Esophagus squamous epithelium (tissue), 5 donors: ENCODE results near the gene APOL6. TPM values are rescaled to one million over a fixed set of nuclear protein-coding genes. Genes with fewer than 3 reads are reported as not detected.
A peak's percentile ranks its signal among the peaks of the same experiment; 100 is the strongest.

Source experiments
- DNase-seq: peaks from one replicate; lab custom pipeline; 2025; lab: John Stamatoyannopoulos, UW
- H3K27ac ChIP-seq, 4 donors: fragments of 200-600 bp; sonication (generic); one replicate each; pipeline ENCODE4 v1.5.1; 2016 to 2019; ENCODE audit warnings: mild to moderate bottlenecking in 1 of 4
- H3K27me3 ChIP-seq, 4 donors: fragments of 200-600 bp; sonication (generic); 1 replicate in 3 of 4; 2 replicates in 1 of 4; pipeline versions ENCODE4 v1.5.1 to v1.6.0; 2017 to 2021; ENCODE audit warnings: antibody characterized with exemption in 1 of 4
- H3K36me3 ChIP-seq, 3 donors: fragments of 200-600 bp; sonication (generic); one replicate each; pipeline ENCODE4 v1.5.1; 2016 to 2019
- H3K4me1 ChIP-seq, 3 donors: fragments of 200-600 bp; sonication (generic); one replicate each; pipeline ENCODE4 v1.5.1; 2017 to 2019
- H3K4me3 ChIP-seq, 4 donors: fragments of 200-600 bp; sonication (generic); 1 replicate in 3 of 4; 2 replicates in 1 of 4; pipeline ENCODE4 v1.5.1; 2016 to 2019; ENCODE audit warnings: mild to moderate bottlenecking in 2 of 4, moderate library complexity in 1 of 4
- H3K9me3 ChIP-seq, 3 donors: fragments of 200-600 bp; sonication (generic); one replicate each; pipeline ENCODE4 v1.5.1; 2016 to 2019
- CTCF ChIP-seq, 6 experiments: fragments of 450-650 bp in 4 of 6; fragments of 200-600 bp in 2 of 6; sonication (generic) in 2 of 6; IDR thresholded peaks; one replicate each; pipeline ENCODE4 v1.5.1; 2016 to 2019; ENCODE audit warnings: antibody characterized with exemption in 6 of 6, mild to moderate bottlenecking in 4 of 6, moderate library complexity in 4 of 6
- POLR2A ChIP-seq, 4 donors: fragments of 450-650 bp; IDR thresholded peaks; one replicate each; pipeline ENCODE4 v1.6.1; 2017; ENCODE audit warnings: antibody characterized with exemption in 4 of 4, mild to moderate bottlenecking in 4 of 4, moderate library complexity in 3 of 4
- WGBS, 2 donors: methylation state at CpG; one replicate each; pipeline ENCODE4 v1.1.5; 2018; 5-methylcytosine and 5-hydroxymethylcytosine counted together
- intact Hi-C: fragments of 100-400 bp; cut with DNase I; formaldehyde crosslinking; loops from one replicate; pipeline ENCODE4 v1.15.0; 2022
- total RNA-seq, 4 donors: library from RNA; depleted of rRNA; stranded (reverse); fragments of >200 nt; gene quantifications; one replicate each; pipeline ENCODE4 v1.1.0, GENCODE V29; 2016
- donor health status: DM: yes; HTN: yes; CAD: no.

Gene APOL6
- 10 to 100 TPM in 2 of 4 donors, 1 to 10 TPM in 2; 7.8 to 22.3 (median 9.5) TPM for total RNA-seq

DNA sequence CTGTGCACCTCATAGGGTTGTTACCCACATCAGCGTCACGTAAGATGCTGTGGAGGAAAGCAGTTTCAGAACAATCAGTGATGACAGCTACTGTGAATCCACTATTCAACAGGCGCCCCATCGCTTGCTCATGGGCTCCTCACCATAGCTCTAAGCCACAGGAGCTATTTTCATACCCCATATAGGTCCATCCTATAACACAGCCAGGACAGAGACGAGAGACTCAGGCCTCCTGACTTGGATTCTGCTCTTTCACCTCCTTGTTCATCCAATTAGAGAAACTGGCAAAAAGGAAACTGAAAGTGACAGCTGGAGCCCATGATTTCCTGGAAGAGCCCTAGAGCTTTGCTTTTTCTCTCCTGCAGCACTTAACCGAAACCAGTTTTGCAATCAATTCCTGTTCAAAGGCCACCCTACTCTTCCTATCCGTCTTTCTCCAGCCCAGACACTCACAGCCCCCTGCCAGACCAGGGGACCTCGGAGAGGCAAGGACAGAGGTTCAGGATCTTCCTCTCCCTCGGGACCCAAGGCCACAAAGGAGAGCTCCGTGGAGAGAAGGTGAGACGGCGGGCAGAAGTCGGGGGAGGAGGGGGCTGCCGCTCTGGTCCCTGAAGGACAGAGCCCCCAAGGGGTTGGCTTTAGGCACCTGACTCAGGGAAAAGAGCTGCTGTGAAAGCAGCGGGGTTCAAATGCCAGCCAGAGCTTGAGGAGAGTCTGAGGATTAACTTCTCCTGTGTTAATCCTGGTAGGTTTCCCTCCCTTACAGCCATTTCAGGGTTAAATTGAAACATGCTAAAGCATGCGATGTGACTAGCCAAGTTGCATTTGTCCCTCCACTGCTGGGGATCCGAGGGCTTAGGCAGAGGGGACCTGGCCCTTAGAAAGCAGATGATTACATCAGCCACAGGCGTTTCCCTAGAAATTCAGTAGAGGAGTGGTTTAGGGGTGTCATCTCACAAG lies at the start of gene APOL6:
APOL6 (plus strand) TSS at position 381 of the 960 bp plus-strand sequence. CDS start 7,980 bp downstream, outside the sequence.
- TF ChIP-seq POLR2A (IDR thresholded peaks at IDR 0.05) (peak in 2 of 4 donors; percentile 29 to 42), CTCF (IDR thresholded peaks at IDR 0.05) (peak in 1 of 6 experiments; percentile 7)
- Histone ChIP-seq H3K27ac (peak within 1 kb of the TSS; percentile 90 to 98 (median 96)), H3K4me3 (peak within 1 kb of the TSS; percentile 56 to 88 (median 70)), H3K27me3 (no peaks in the 10 kb centered on the region), H3K4me1 (peaks cover 6 to 57% (median 25%) of the 10 kb centered on the region in 3 donors), H3K9me3 (no peaks in the 10 kb centered on the region), H3K36me3 (peaks cover 0 to 8% (median 0%) of the 10 kb centered on the region in 3 donors)
- WGBS, 2 donors = 0 to 6% methylated on average over 10 of the region's 18 CpGs
- intact Hi-C loops = no loop called here
- no peak for DNase-seq

- 91 to 98% methylated on average over 4 of the region's 4 CpGs for WGBS, 2 donors
- no peak for TF ChIP-seq CTCF (IDR thresholded peaks at IDR 0.05)
- TF ChIP-seq POLR2A (IDR thresholded peaks at IDR 0.05) = no peak
- no peaks in the 10 kb centered on the region for H3K9me3 ChIP-seq
- no peak for DNase-seq
- no peaks in the 10 kb centered on the region for H3K36me3 ChIP-seq
- no peak overlapping the region for H3K4me3 ChIP-seq
- no peak overlapping the region for H3K27ac ChIP-seq
- peaks cover 0 to 7% (median 0%) of the 10 kb centered on the region in 3 donors for H3K4me1 ChIP-seq
- intact Hi-C loops = no loop called here
- H3K27me3 ChIP-seq = no peaks in the 10 kb centered on the region
Measured at GRCh38 chr22:35599364-35599763, 48.9 kb upstream of the APOL6 start.

GRCh38 chr22:35600476-35600875 lies 47.8 kb upstream of the APOL6 start:
- 37 to 64% methylated on average over 8 to 12 of the region's 12 CpGs for WGBS, 2 donors
- Histone ChIP-seq H3K27ac (no peak overlapping the region), H3K27me3 (no peaks in the 10 kb centered on the region), H3K9me3 (no peaks in the 10 kb centered on the region), H3K36me3 (no peaks in the 10 kb centered on the region), H3K4me1 (peaks cover 0 to 7% (median 0%) of the 10 kb centered on the region in 3 donors), H3K4me3 (no peak overlapping the region)
- no peak for DNase-seq
- intact Hi-C loops = no loop called here
- TF ChIP-seq CTCF (IDR thresholded peaks at IDR 0.05) (no peak), POLR2A (IDR thresholded peaks at IDR 0.05) (no peak)

- Histone ChIP-seq H3K27me3 (peaks cover 0 to 5% (median 0%) of the 10 kb centered on the region in 4 donors), H3K9me3 (no peaks in the 10 kb centered on the region), H3K4me1 (peaks cover 0 to 12% (median 0%) of the 10 kb centered on the region in 3 donors), H3K27ac (no peak overlapping the region), H3K4me3 (no peak overlapping the region), H3K36me3 (no peaks in the 10 kb centered on the region)
- TF ChIP-seq CTCF (IDR thresholded peaks at IDR 0.05) (no peak), POLR2A (IDR thresholded peaks at IDR 0.05) (no peak)
- intact Hi-C loops = no loop called here
- WGBS, 2 donors = 84 to 94% methylated on average over 5 of the region's 5 CpGs
- DNase-seq = no peak
Measured at GRCh38 chr22:35601013-35601580, 47.1 kb upstream of the APOL6 start.
